GM18909 (cell line): Measurements from ENCODE around the gene CCR5.
"Not testable (repeated sequence)": the region's sequence is repeated elsewhere in the genome, so short reads cannot be mapped to it uniquely, and the experiment has no call there.

Source experiments
- ATAC-seq: cut with Tn5 transposase; IDR thresholded peaks from one replicate; pipeline ENCODE4 v1.9.1; 2021; ENCODE audit warnings: mild to moderate bottlenecking; ENCODE audit not compliant: unreplicated experiment, poor library complexity

CCR5 gene

GRCh38 chr3:46381625-46382024 is 10.9 kb downstream of the CCR5 start:
- ATAC-seq: no peak

GRCh38 chr3:46383211-46383950 is 12.6 kb downstream of the CCR5 start:
- no peak for ATAC-seq

GRCh38 chr3:46383951-46384330 is 13.2 kb downstream of the CCR5 start:
- ATAC-seq: no peak

- ATAC-seq: no peak
Observed at GRCh38 chr3:46386205-46386604, 15.5 kb downstream of the CCR5 start.

GRCh38 chr3:46388847-46389246 is 18.1 kb downstream of the CCR5 start:
- not testable (repeated sequence) for ATAC-seq

GRCh38 chr3:46389306-46389705 is 18.6 kb downstream of the CCR5 start:
- no peak for ATAC-seq

- ATAC-seq: not testable (repeated sequence)
Observed at GRCh38 chr3:46391526-46391925, 20.8 kb downstream of the CCR5 start.

- ATAC-seq: no peak
Observed at GRCh38 chr3:46393011-46393410, 22.3 kb downstream of the CCR5 start.

GRCh38 chr3:46393554-46394434 is 23.0 kb downstream of the CCR5 start:
- no peak for ATAC-seq

GRCh38 chr3:46395210-46395661 is 24.5 kb downstream of the CCR5 start:
- no peak for ATAC-seq

- no peak for ATAC-seq
Observed at GRCh38 chr3:46395766-46396530, 25.2 kb downstream of the CCR5 start.

GRCh38 chr3:46397111-46397510 is 26.4 kb downstream of the CCR5 start:
- no peak for ATAC-seq

- ATAC-seq: no peak
Observed at GRCh38 chr3:46398186-46398955, 27.6 kb downstream of the CCR5 start.

GRCh38 chr3:46399098-46399497 is 28.4 kb downstream of the CCR5 start:
- ATAC-seq: no peak

GRCh38 chr3:46399557-46399956 is 28.8 kb downstream of the CCR5 start:
- ATAC-seq: no peak

GRCh38 chr3:46400000-46400734 is 29.4 kb downstream of the CCR5 start:
- ATAC-seq: no peak

- no peak for ATAC-seq
Observed at GRCh38 chr3:46400846-46401245, 30.1 kb downstream of the CCR5 start.

- ATAC-seq: no peak
Observed at GRCh38 chr3:46401579-46401978, 30.8 kb downstream of the CCR5 start.

GRCh38 chr3:46402902-46403301 is 32.2 kb downstream of the CCR5 start:
- not testable (repeated sequence) for ATAC-seq
